GM12878 (cell line): ENCODE results near the gene ARID4B. TPM values are rescaled to one million over a fixed set of nuclear protein-coding genes. Genes with fewer than 3 reads are reported as not detected.
A peak's percentile ranks its signal among the peaks of the same experiment; 100 is the strongest.

ENCODE experiments used
- ATAC-seq: fragments of 200-7000 bp; cut with Tn5 transposase; 3 replicates; pipeline ENCODE4 v1.9.1; 2020; ENCODE audit warnings: mild to moderate bottlenecking, moderate library complexity
- BruUV-seq: library from RNA; stranded (reverse); fragments of 400-500 nt; replicated peaks from 2 replicates; lab custom pipeline; 2021; lab: Mats Ljungman, UMichigan
- CTCF ChIA-PET: fragments of 300-600 bp; sonication (Branson Sonifier 250); formaldehyde crosslinking; extraction: SDS; loops from one replicate; lab custom pipeline; 2021; ENCODE audit warnings: inconsistent platforms; lab: Yijun Ruan, JAX
- POLR2A ChIA-PET: fragments of 350-600 bp; formaldehyde crosslinking; extraction: SDS; loops from one replicate; lab custom pipeline; 2021; ENCODE audit warnings: inconsistent platforms; lab: Charles Lee
- RAD21 ChIA-PET: fragments of 300-600 bp; sonication (Branson Sonifier 250); formaldehyde crosslinking; loops from one replicate; lab custom pipeline; 2023; ENCODE audit warnings: antibody characterized with exemption; ENCODE audit not compliant: unreplicated experiment; lab: Charles Lee
- SMC1A ChIA-PET: fragments of 300-600 bp; sonication (Branson Sonifier 250); formaldehyde crosslinking; loops from one replicate; lab custom pipeline; 2023; ENCODE audit not compliant: unreplicated experiment, uncharacterized antibody; lab: Charles Lee
- DNase-seq: peaks from one replicate; pipeline ENCODE4 v3.0.0-alpha.2; 2011; ENCODE audit warnings: low read depth, low spot score
- FAIRE-seq: peaks from 3 replicates; lab custom pipeline; 2011; peaks lifted over from hg19 to GRCh38; lab: Jason Lieb, UNC
- H2AFZ ChIP-seq: 2 replicates; pipeline ENCODE4 v1.6.0; 2011; ENCODE audit warnings: low read depth, low read length, control low read depth; ENCODE audit not compliant: control insufficient read depth
- H3K27ac ChIP-seq: 2 replicates; pipeline ENCODE4 v1.5.1; 2011; ENCODE audit warnings: control low read depth; ENCODE audit not compliant: control insufficient read depth, insufficient read depth
- H3K27me3 ChIP-seq, 2 experiments: replicated peaks in 1 of 2; 2 replicates each; pipeline versions ENCODE4 v1.6.0 to v1.6.1; 2011; ENCODE audit warnings: low read length in 1 of 2; ENCODE audit not compliant: control insufficient read depth in 2 of 2, insufficient read depth in 2 of 2
- H3K36me3 ChIP-seq, 2 experiments: 2 replicates each; pipeline ENCODE4 v1.5.1; 2011; ENCODE audit warnings: low read length in 1 of 2; ENCODE audit not compliant: control insufficient read depth in 2 of 2, insufficient read depth in 2 of 2
- H3K4me1 ChIP-seq: 2 replicates; pipeline ENCODE4 v1.6.1; 2011; ENCODE audit warnings: mild to moderate bottlenecking, low read length, moderate library complexity, mixed read lengths; ENCODE audit not compliant: control insufficient read depth, insufficient read depth
- H3K4me2 ChIP-seq: 2 replicates; pipeline ENCODE4 v1.6.0; 2011; ENCODE audit warnings: control low read depth; ENCODE audit not compliant: control insufficient read depth, insufficient read depth
- H3K4me3 ChIP-seq: fragments of 200-600 bp; sonication (generic); 2 replicates; pipeline ENCODE4 v1.5.1; 2016
- H3K79me2 ChIP-seq: 2 replicates; pipeline ENCODE4 v1.6.0; 2011; ENCODE audit warnings: low read length; ENCODE audit not compliant: control insufficient read depth, insufficient read depth
- H3K9ac ChIP-seq: 2 replicates; pipeline ENCODE4 v1.8.0; 2011; ENCODE audit warnings: low read length, control low read depth, mixed read lengths; ENCODE audit not compliant: control insufficient read depth, insufficient read depth
- H3K9me3 ChIP-seq: replicated peaks from 3 replicates; pipeline ENCODE4 v1.5.1; 2011; ENCODE audit warnings: mild to moderate bottlenecking, low read length; ENCODE audit not compliant: control insufficient read depth, insufficient read depth
- H4K20me1 ChIP-seq: 2 replicates; pipeline ENCODE4 v1.6.0; 2011; ENCODE audit not compliant: control insufficient read depth, insufficient read depth
- BHLHE40 ChIP-seq, 2 experiments: fragments of 450-650 bp in 1 of 2; IDR thresholded peaks; 2 replicates each; pipeline ENCODE4 v1.6.1; 2011 to 2017; ENCODE audit warnings: low read depth in 2 of 2, borderline replicate concordance in 1 of 2, improper control_type of control experiment in 1 of 2, low read length in 1 of 2, mild to moderate bottlenecking in 1 of 2
- CHD2 ChIP-seq: IDR thresholded peaks from 2 replicates; pipeline ENCODE4 v1.6.1; 2011; ENCODE audit warnings: low read depth, low read length, improper control_type of control experiment, borderline replicate concordance
- HDAC6 ChIP-seq: fragments of 200-600 bp; sonication (generic); IDR thresholded peaks from one replicate; pipeline ENCODE4 v1.8.0; 2017; ENCODE audit warnings: antibody characterized with exemption; ENCODE audit not compliant: unreplicated experiment
- JUND ChIP-seq: IDR thresholded peaks from 2 replicates; pipeline ENCODE4 v1.6.1; 2012; ENCODE audit warnings: low read depth, mild to moderate bottlenecking, low read length, improper control_type of control experiment, moderate library complexity
- KDM1A ChIP-seq: fragments of 200-600 bp; sonication (generic); IDR thresholded peaks from 2 replicates; pipeline ENCODE4 v1.6.1; 2016; ENCODE audit warnings: borderline replicate concordance
- PML ChIP-seq: IDR thresholded peaks from 2 replicates; pipeline ENCODE4 v1.6.1; 2012; ENCODE audit warnings: low read length, inconsistent platforms
- RCOR1 ChIP-seq: conservative IDR thresholded peaks from 2 replicates; pipeline ENCODE4 v1.6.1; 2012; ENCODE audit warnings: low read depth, low read length, improper control_type of control experiment
- ZBED1 ChIP-seq: IDR thresholded peaks from 2 replicates; pipeline ENCODE4 v1.6.1; 2016; ENCODE audit warnings: borderline replicate concordance
- WGBS: methylation state at CpG from one replicate; pipeline ENCODE4 v1.1.6; 2016; ENCODE audit warnings: low lambda C conversion rate; ENCODE audit not compliant: insufficient replicate concordance, insufficient coverage; ENCODE audit errors: missing lambda C conversion rate; 5-methylcytosine and 5-hydroxymethylcytosine counted together
- in situ Hi-C: fragments of 300-500 bp; cut with MboI; formaldehyde crosslinking; loops from 9 replicates; pipeline ENCODE4 v1.14.3; 2018; ENCODE audit warnings: mixed read lengths
- intact Hi-C: fragments of 100-400 bp; cut with micrococcal nuclease; formaldehyde crosslinking; loops from one replicate; pipeline ENCODE4 v1.14.2; 2022; ENCODE audit not compliant: unreplicated experiment
- polyA plus RNA-seq, 11 experiments: library from polyadenylated mRNA; depleted of rRNA in 4 of 11; unstranded in 6 of 11; stranded (reverse) in 5 of 11; fragments of >200 nt; fragmentation: Nextera tagmentation in 4 of 11; fragmentation: Illumina TruSeq in 1 of 11; extraction: Ambion mirVana in 4 of 11; extraction: Trizol in 1 of 11; gene quantifications; 1 replicate in 1 of 11; 2 replicates in 10 of 11; pipeline versions ENCODE4 v1.2.1 to v1.2.3, GENCODE V29; 2011 to 2016; ENCODE audit warnings: inconsistent platforms in 2 of 11, missing spikeins in 2 of 11, low read depth in 1 of 11
- total RNA-seq, 4 experiments: library from RNA; depleted of rRNA in 3 of 4; stranded (reverse); fragments of >200 nt in 3 of 4; fragmentation: Illumina TruSeq in 1 of 4; extraction: Trizol in 1 of 4; gene quantifications; 2 replicates each; pipeline versions ENCODE4 v1.2.1 to v1.2.3, GENCODE V29; 2013 to 2021
- TF ChIP-seq, protein P1 (sequence below): IDR thresholded peaks from 2 replicates; pipeline ENCODE4 v1.6.1; 2012; ENCODE audit warnings: low read depth, low read length, improper control_type of control experiment
- TF ChIP-seq, protein P2 (sequence below): fragments of 450-650 bp; IDR thresholded peaks from 2 replicates; pipeline ENCODE4 v1.6.1; 2017; ENCODE audit warnings: mild to moderate bottlenecking, low read depth, inconsistent platforms; ENCODE audit not compliant: poor library complexity, severe bottlenecking
- TF ChIP-seq, protein P3 (sequence below), 3 experiments: IDR thresholded peaks in 2 of 3; conservative IDR thresholded peaks in 1 of 3; 2 replicates each; pipeline ENCODE4 v1.5.1; 2011; ENCODE audit warnings: low read depth in 3 of 3, low read length in 3 of 3, mild to moderate bottlenecking in 3 of 3, control low read depth in 2 of 3, moderate library complexity in 2 of 3, inconsistent platforms in 1 of 3, mixed read lengths in 1 of 3; ENCODE audit not compliant: control insufficient read depth in 2 of 3, insufficient read depth in 1 of 3; ENCODE audit errors: extremely low read depth in 1 of 3

ARID4B gene
- total and polyA plus RNA-seq, 10 of the 15 experiments (the other 5 are each of a cell fraction or from before 2014, with no cell fraction given): 13.6 to 39.1 (median 28.0) TPM

DNA sequence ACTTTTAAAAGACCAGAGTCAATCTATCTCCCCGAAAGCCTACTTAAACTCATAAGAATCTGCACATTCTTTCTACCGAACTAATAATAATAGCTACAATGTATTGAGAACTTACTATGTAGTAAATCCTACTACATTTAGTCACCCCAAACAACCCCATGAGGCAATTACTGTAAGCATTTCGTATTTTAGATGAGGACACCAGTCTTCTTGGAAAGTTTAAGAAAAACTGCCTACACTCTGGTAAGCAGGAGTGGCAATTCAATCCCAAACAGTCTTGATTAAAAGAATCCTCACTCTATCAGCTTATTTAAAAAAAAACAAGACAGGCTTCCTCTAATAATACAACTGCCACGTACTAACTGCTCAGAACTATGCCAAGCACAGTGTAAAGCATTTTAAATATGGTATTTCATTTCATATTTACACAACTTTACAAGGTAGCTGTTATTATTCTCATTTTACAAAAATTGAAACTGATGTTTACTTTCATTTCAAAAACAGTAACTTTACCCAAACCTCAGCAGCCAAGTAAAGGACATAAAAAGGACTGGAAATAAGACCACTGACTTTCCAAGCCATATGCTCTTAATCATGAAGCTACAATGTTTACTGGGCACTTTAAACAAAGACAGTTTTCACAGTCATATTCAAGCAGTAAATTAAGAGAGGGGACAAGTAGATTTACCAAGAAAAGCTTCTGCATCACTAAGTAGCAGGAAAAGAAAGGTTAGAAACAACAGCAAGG, 13.9 kb downstream of the ARID4B start:
- ChIA-PET CTCF (interaction anchor here (0.9 to 4.2 kb wide), 9 partner anchors 9 to 200 kb away, joined by 3 to 16 read pairs (median 5); no protein-coding TSS in a partner anchor), RAD21 (interaction anchor here (0.7 to 1.8 kb wide), 6 partner anchors 11 to 102 kb away, joined by 3 to 7 read pairs (median 4); no protein-coding TSS in a partner anchor), SMC1A (interaction anchor here (0.8 to 3.4 kb wide), 11 partner anchors 10 to 71 kb away, joined by 3 to 17 read pairs (median 3); partner anchors contain the start of gene GGPS1), POLR2A (interaction anchor here (1.2 to 3.3 kb wide), 3 partner anchors 9 to 53 kb away, joined by 3 to 11 read pairs (median 4); no protein-coding TSS in a partner anchor)
- peaks cover 6% of the 10 kb centered on the region; the same call in 1 of the 2 replicates for H3K4me1 ChIP-seq
- H3K4me3 ChIP-seq: peak overlapping the region; percentile 46; the same call in 1 of the 2 replicates
- TF ChIP-seq PML (no peak), CHD2 (no peak), RCOR1 (no peak), BHLHE40 (IDR thresholded peaks at IDR 0.05; ENCODE audit: borderline replicate concordance in 1 of 2, low read depth in 2 of 2, low read length in 1 of 2) (no peak), KDM1A (no peak), HDAC6 (no peak), ZBED1 (no peak), JUND (no peak)
- TF ChIP-seq, protein P1, sequence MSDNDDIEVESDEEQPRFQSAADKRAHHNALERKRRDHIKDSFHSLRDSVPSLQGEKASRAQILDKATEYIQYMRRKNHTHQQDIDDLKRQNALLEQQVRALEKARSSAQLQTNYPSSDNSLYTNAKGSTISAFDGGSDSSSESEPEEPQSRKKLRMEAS: no peak
- TF ChIP-seq, protein P2, sequence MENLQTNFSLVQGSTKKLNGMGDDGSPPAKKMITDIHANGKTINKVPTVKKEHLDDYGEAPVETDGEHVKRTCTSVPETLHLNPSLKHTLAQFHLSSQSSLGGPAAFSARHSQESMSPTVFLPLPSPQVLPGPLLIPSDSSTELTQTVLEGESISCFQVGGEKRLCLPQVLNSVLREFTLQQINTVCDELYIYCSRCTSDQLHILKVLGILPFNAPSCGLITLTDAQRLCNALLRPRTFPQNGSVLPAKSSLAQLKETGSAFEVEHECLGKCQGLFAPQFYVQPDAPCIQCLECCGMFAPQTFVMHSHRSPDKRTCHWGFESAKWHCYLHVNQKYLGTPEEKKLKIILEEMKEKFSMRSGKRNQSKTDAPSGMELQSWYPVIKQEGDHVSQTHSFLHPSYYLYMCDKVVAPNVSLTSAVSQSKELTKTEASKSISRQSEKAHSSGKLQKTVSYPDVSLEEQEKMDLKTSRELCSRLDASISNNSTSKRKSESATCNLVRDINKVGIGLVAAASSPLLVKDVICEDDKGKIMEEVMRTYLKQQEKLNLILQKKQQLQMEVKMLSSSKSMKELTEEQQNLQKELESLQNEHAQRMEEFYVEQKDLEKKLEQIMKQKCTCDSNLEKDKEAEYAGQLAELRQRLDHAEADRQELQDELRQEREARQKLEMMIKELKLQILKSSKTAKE: no peak
- TF ChIP-seq, protein P3, sequence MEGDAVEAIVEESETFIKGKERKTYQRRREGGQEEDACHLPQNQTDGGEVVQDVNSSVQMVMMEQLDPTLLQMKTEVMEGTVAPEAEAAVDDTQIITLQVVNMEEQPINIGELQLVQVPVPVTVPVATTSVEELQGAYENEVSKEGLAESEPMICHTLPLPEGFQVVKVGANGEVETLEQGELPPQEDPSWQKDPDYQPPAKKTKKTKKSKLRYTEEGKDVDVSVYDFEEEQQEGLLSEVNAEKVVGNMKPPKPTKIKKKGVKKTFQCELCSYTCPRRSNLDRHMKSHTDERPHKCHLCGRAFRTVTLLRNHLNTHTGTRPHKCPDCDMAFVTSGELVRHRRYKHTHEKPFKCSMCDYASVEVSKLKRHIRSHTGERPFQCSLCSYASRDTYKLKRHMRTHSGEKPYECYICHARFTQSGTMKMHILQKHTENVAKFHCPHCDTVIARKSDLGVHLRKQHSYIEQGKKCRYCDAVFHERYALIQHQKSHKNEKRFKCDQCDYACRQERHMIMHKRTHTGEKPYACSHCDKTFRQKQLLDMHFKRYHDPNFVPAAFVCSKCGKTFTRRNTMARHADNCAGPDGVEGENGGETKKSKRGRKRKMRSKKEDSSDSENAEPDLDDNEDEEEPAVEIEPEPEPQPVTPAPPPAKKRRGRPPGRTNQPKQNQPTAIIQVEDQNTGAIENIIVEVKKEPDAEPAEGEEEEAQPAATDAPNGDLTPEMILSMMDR (IDR thresholded peaks at IDR 0.05 in 2 of 3, conservative IDR thresholded peaks at IDR 0.05 in 1 of 3; ENCODE audit: control insufficient read depth in 2 of 3, extremely low read depth in 1 of 3, insufficient read depth in 1 of 3, low read depth in 3 of 3, low read length in 3 of 3): no peak
- WGBS: 67% methylated on average over 4 of the region's 4 CpGs
- H4K20me1 ChIP-seq: no peaks in the 10 kb centered on the region
- in situ Hi-C loops: no loop called here
- no peak overlapping the region; the same call in 1 of the 2 replicates for H3K9ac ChIP-seq
- BruUV-seq: no TSS peak
- DNase-seq (no peak), FAIRE-seq (no peak), ATAC-seq (peak; percentile 10)
- peaks cover 0 to 16% of the 10 kb centered on the region in 2 experiments; a peak in 2 of 4 replicates for H3K36me3 ChIP-seq
- peak overlapping the region; percentile 71; the same call in 1 of the 2 replicates for H3K4me2 ChIP-seq
- peaks cover 77% of the 10 kb centered on the region for H3K79me2 ChIP-seq
- intact Hi-C loops: no loop called here
- H3K27ac ChIP-seq: peak overlapping the region; percentile 61
- H3K9me3 ChIP-seq: no peaks in the 10 kb centered on the region
- H2AFZ ChIP-seq: no peak overlapping the region
- no peaks in the 10 kb centered on the region for H3K27me3 ChIP-seq
